Upper lobe of right lung (tissue), 1 donor: ENCODE measurements around the gene DAAM2. TPM values are rescaled to one million over a fixed set of nuclear protein-coding genes. Genes with fewer than 3 reads are reported as not detected.

Experiments used
- ATAC-seq: fragments of 200-7000 bp; cut with Tn5 transposase; one replicate; pipeline ENCODE4 v1.9.1; 2020; ENCODE audit warnings: mild to moderate bottlenecking, moderate library complexity
- DNase-seq: peaks from one replicate; pipeline ENCODE4 v3.0.0-alpha.2; 2020
- H3K27ac ChIP-seq: fragments of 200-600 bp; one replicate; pipeline ENCODE4 v1.8.0; 2022
- H3K27me3 ChIP-seq: fragments of 200-600 bp; one replicate; pipeline ENCODE4 v1.8.0; 2022; ENCODE audit warnings: mild to moderate bottlenecking
- H3K36me3 ChIP-seq: fragments of 200-600 bp; one replicate; pipeline ENCODE4 v1.8.0; 2022
- H3K4me1 ChIP-seq: fragments of 200-600 bp; one replicate; pipeline ENCODE4 v1.8.0; 2022
- H3K4me3 ChIP-seq: fragments of 200-600 bp; one replicate; pipeline ENCODE4 v1.8.0; 2022; ENCODE audit warnings: mild to moderate bottlenecking
- H3K9me3 ChIP-seq: fragments of 200-600 bp; one replicate; pipeline ENCODE4 v1.8.0; 2022
- CTCF ChIP-seq: fragments of 200-600 bp; IDR thresholded peaks from one replicate; pipeline ENCODE4 v1.8.0; 2022; ENCODE audit warnings: antibody characterized with exemption
- intact Hi-C: fragments of 100-400 bp; cut with DNase I; formaldehyde crosslinking; loops from one replicate; pipeline ENCODE4 v1.11.0; 2022
- total RNA-seq: library from RNA; stranded (reverse); fragmentation: NEBNext Ultra II Directional; extraction: Animal tissue kit (Norgen Biotek cat#: 25700); gene quantifications from one replicate; pipeline ENCODE4 v1.2.1, GENCODE V29; 2021
- donor health status: DM: no; HTN: yes; CAD: no; lungs with severe emphysema.

The DAAM2 gene
- total RNA-seq, 1 donor from 2014 or later, result 34.6 TPM

GRCh38 chr6:39800034-39801032 is 8.2 kb downstream of the DAAM2 start:
- Histone ChIP-seq H3K4me3 (no peak overlapping the region), H3K4me1 (no peaks in the 10 kb centered on the region), H3K27ac (no peak overlapping the region), H3K27me3 (no peaks in the 10 kb centered on the region), H3K36me3 (no peaks in the 10 kb centered on the region), H3K9me3 (no peaks in the 10 kb centered on the region)
- DNase-seq (no peak), ATAC-seq (no peak)
- TF ChIP-seq CTCF, result no peak
- intact Hi-C loops, result no loop called here

- no peak overlapping the region for H3K27ac ChIP-seq
- H3K36me3 ChIP-seq, result no peaks in the 10 kb centered on the region
- no peak overlapping the region for H3K4me3 ChIP-seq
- no peaks in the 10 kb centered on the region for H3K4me1 ChIP-seq
- no peaks in the 10 kb centered on the region for H3K27me3 ChIP-seq
- DNase-seq (no peak), ATAC-seq (no peak)
- TF ChIP-seq CTCF, result no peak
- intact Hi-C loops, result no loop called here
- H3K9me3 ChIP-seq, result no peaks in the 10 kb centered on the region
These were observed 9.5 kb downstream of the DAAM2 start for GRCh38 chr6:39801456-39802251.

- ATAC-seq (no peak), DNase-seq (no peak)
- intact Hi-C loops, result no loop called here
- Histone ChIP-seq H3K27ac (no peak overlapping the region), H3K36me3 (no peaks in the 10 kb centered on the region), H3K4me3 (no peak overlapping the region), H3K27me3 (no peaks in the 10 kb centered on the region), H3K9me3 (no peaks in the 10 kb centered on the region), H3K4me1 (no peaks in the 10 kb centered on the region)
- no peak for TF ChIP-seq CTCF
These were observed 11.7 kb downstream of the DAAM2 start for GRCh38 chr6:39803872-39804271.

GRCh38 chr6:39804466-39805065 is 12.4 kb downstream of the DAAM2 start:
- intact Hi-C loops, result no loop called here
- Histone ChIP-seq H3K4me3 (no peak overlapping the region), H3K27ac (no peak overlapping the region), H3K4me1 (no peaks in the 10 kb centered on the region), H3K36me3 (no peaks in the 10 kb centered on the region), H3K9me3 (no peaks in the 10 kb centered on the region), H3K27me3 (no peaks in the 10 kb centered on the region)
- DNase-seq (no peak), ATAC-seq (peak; percentile 82)
- no peak for TF ChIP-seq CTCF

- no peaks in the 10 kb centered on the region for H3K36me3 ChIP-seq
- H3K27ac ChIP-seq, result no peak overlapping the region
- H3K27me3 ChIP-seq, result no peaks in the 10 kb centered on the region
- ATAC-seq (no peak), DNase-seq (no peak)
- H3K4me1 ChIP-seq, result no peaks in the 10 kb centered on the region
- intact Hi-C loops, result no loop called here
- H3K9me3 ChIP-seq, result no peaks in the 10 kb centered on the region
- no peak overlapping the region for H3K4me3 ChIP-seq
- TF ChIP-seq CTCF, result no peak
These were observed 14.1 kb downstream of the DAAM2 start for GRCh38 chr6:39806278-39806677.
